GM19351 (cell line): ENCODE results near the gene ZMIZ1.

Experiments used
- ATAC-seq: cut with Tn5 transposase; IDR thresholded peaks from one replicate; pipeline ENCODE4 v1.9.1; 2021; ENCODE audit warnings: mild to moderate bottlenecking, moderate library complexity; ENCODE audit not compliant: unreplicated experiment

Gene ZMIZ1

GRCh38 chr10:79347226-79347893 lies 278.6 kb downstream of the ZMIZ1 start, which contains the start of gene PPIF:
Gene PPIF, plus strand, starts transcription at chr10:79347469. Its CDS starts 80 bp downstream, at chr10:79347549.
- peak; percentile 78 for ATAC-seq

- peak; percentile 77 for ATAC-seq
These were observed 279.3 kb downstream of the ZMIZ1 start for GRCh38 chr10:79347894-79348639.

DNA sequence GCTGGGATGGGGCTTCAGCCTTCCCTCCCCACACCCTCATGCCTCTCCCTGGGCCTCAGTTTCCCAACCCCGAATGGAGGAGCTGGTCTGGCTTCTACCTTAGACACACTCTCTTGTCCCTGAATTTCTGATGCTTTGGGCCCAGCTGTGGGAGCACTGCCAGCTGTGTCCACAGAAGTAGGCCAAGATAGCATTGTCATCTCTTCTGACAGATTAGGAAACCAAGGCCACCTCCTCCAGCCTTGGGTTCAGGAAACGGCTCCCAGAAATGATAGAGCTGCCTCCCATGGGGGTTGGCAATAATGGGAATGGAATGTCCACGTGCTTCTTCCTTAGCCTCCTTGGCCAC lies 279.8 kb downstream of the ZMIZ1 start:
- ATAC-seq, result no peak

DNA sequence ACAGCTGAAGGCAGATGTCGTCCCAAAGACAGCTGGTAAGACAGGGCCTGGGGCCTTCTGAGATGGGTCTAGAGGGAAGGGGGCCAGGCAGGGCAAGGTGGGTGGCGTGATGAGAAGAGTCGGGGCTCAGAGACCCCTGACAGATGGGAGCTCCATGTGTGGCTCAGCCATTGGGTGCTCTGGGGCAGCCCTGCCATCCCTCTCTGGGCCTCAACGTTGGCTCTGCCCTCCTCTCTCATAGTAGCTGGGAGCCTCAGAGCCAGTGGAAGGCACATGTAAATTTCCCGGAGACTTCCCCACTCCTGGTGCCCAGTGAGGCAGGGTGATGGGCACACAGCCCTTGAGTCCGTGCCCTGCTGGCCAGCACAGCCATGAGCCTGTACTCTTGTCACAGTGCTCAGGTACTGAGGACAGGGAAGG lies 280.3 kb downstream of the ZMIZ1 start:
- ATAC-seq, result no peak

- no peak for ATAC-seq
These were observed 281.1 kb downstream of the ZMIZ1 start for GRCh38 chr10:79349766-79350406.

DNA sequence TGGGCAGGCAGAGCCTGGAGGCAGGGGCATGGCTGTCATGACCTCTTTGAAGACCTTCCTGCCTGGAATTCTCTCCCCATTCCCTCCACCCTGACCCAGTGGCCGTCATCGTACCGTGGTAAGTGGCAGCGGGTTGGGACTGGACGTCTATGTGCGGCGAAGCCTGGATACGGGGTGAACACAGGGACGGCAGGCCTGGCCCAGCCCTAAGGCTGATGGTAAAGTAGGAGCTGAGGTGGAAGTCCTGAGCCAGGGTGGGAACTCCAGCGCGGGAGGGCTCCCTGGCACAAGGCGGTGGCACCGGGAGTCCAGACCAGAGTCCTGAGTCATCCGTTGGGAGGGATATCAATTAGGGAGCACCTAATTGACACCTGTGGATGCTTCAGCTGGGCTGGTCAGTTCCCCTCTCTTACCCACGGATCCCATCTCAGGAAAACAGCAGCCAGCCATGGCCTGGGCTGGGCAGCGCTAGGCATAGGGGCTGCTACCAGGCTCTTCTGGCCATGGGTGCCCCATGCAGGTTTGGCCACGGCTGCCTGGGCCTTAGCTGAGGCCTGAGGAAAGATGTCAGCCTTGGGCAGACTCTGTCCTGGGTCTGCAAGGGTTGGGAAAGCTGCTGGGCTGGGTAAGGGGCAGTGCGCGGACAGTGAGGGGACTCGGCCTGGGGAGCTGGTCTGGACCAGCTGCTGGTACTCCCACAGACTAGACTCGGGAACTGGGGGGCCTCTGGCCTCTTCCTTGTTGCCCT lies 281.8 kb downstream of the ZMIZ1 start:
- ATAC-seq, result no peak

- no peak for ATAC-seq
These were observed 282.6 kb downstream of the ZMIZ1 start for GRCh38 chr10:79351332-79351731.

DNA sequence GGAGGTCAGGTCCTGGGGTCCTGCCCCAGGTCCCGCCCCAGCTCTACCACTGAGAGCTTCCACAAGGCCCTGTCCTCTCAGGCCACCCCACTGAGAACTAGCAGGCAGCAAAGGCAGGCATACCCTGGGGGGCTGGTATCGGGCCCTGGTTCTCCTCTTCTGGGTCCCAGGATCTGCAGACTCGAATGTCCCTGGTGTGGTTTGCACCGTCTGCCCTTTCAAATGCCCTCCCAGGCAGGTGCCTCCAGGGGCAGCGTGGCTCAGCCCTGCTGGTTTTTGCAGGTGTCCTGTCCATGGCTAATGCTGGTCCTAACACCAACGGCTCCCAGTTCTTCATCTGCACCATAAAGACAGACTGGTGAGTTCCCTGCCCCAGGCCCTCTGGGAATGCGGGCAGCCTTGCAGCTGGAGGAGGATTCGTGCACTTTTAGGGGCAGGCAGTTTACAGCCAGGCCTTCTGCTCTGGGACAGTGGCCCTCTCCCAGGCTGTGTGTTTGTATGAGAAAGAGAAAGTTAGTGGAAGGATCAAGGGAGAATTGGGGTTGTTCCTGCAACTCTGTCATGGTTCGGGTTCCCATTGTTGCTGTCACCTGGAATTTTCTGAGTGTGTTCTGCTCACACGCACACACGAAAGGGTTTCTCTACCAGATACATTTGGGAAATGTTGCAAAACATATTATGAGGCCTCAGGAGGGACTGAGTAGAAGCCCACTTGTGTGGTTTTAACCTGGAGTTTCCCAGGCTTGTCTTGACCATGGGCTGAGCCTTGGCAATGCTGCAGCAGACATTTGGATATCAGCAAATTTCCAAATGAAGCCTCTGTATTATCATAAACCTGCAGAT lies 283.5 kb downstream of the ZMIZ1 start:
- ATAC-seq, result no peak

DNA sequence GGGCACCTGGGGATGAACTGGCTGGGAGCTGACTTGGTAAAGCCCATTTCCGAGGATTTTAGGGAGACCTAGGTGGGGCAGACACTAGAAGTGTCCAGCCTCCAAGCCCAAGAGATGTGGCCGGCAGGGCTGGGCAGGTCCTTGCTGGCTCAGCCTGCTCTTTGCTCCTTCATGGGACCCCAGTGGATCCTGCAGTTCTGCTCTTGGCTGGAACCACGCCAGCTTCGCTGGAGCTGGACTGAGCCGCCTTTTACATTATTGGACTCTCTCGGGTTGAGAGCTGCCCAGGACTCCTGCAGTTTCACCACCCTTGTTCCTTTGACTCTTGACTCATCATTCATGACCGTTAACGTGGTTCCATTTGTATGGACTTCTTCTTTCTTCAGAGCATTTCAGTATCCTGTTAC lies 284.2 kb downstream of the ZMIZ1 start:
- no peak for ATAC-seq

GRCh38 chr10:79353726-79354125 lies 285.0 kb downstream of the ZMIZ1 start:
- ATAC-seq, result no peak

GRCh38 chr10:79354141-79354540 lies 285.4 kb downstream of the ZMIZ1 start:
- ATAC-seq, result no peak

DNA sequence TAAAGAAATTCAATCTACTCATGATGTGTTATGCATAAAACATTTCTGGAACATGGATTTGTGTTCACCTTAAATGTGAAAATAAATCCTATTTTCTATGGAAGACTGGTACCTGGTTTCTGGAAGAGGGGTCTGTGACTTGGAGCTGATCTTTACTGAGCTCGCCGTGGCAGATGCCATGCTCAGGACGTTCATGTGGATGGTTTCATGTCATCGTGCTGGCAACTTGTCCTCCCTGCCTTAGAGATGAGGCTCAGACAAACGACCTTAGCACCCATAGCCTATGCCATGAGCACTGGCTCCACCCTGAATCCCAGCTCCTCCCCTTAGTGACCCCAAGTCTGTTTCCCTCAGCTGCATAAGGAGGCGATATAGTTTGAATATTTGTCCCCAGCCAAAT lies 285.8 kb downstream of the ZMIZ1 start:
- no peak for ATAC-seq

DNA sequence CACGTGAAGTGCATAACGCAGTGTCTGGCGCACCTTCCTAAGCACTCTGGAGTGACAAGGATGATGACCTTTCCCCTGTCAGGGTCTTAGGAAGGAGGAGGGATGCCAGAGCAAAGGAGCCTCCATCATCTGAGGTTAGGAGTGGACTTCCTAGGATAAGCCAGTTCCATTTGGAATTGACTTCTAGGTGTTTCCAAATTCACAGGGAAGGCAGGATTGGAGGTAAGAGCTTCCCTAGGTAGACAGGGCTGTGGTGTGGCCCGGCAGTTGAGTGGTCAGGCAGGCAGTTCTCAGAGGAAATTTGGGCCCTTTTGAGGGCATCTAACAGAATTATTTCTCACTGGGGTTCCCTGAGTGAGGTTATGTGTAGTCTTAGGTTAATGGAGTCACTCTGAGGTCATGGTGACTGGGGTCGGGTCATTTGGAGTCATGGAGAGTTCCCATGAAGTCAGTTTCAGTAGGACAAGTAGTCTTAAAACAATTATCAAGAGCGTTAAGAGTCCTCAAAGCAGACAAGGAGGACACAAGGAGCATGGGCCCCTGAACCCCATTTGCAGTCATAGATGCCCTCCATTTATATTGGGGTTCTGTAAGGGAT lies 286.8 kb downstream of the ZMIZ1 start:
- no peak for ATAC-seq

- no peak for ATAC-seq
These were observed 287.3 kb downstream of the ZMIZ1 start for GRCh38 chr10:79356104-79356503.

DNA sequence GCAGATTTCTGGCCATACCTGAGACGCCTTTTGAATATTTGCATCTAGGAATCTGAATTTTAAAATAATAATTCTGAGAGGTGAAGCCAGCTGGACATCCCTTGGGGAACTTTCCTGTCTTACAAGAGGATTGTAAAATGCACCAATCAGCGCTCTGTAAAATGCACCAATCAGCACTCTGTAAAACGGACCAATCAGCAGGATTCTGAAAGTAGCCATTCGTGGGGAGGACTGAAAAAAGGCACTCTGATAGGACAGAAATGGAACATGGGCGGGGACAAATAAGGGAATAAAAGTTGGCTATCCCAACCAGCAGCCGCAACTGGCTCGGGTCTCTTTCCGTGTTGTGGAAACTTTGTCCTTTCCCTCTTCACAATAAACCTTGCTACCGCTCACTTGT lies 288.4 kb downstream of the ZMIZ1 start:
- no peak for ATAC-seq

GRCh38 chr10:79358811-79359210 lies 290.0 kb downstream of the ZMIZ1 start:
- peak; percentile 61 for ATAC-seq

- ATAC-seq, result no peak
These were observed 291.2 kb downstream of the ZMIZ1 start for GRCh38 chr10:79359816-79360498.

GRCh38 chr10:79360499-79361342 lies 292.0 kb downstream of the ZMIZ1 start:
- no peak for ATAC-seq
